T-helper 17 cell (primary cell): Measurements from ENCODE around the gene PPM1F. TPM values are rescaled to one million over a fixed set of nuclear protein-coding genes. Genes with fewer than 3 reads are reported as not detected.
A peak's percentile ranks its signal among the peaks of the same experiment; 100 is the strongest.

Experiments
- ATAC-seq: fragments of 150-1000 bp; cut with Tn5 transposase; 2 replicates; pipeline ENCODE4 v1.10.0; 2021; ENCODE audit warnings: mild to moderate bottlenecking, moderate library complexity
- DNase-seq, 3 donors: peaks; one replicate each; pipeline versions ENCODE4 v3.0.0 to v3.0.0-alpha.2; 2020 to 2021
- H3K9me3 ChIP-seq: one replicate; pipeline ENCODE4 v1.7.0; 2013; ENCODE audit warnings: low read length, mild to moderate bottlenecking; ENCODE audit not compliant: control insufficient read depth, poor library complexity, severe bottlenecking
- H3K27ac Mint-ChIP-seq: one replicate; pipeline ENCODE4 v1.8.0; 2022; ENCODE audit warnings: mild to moderate bottlenecking, moderate library complexity, mixed read lengths
- H3K27me3 Mint-ChIP-seq: one replicate; pipeline ENCODE4 v1.8.0; 2022; ENCODE audit warnings: mixed read lengths
- H3K36me3 Mint-ChIP-seq: one replicate; pipeline ENCODE4 v1.8.0; 2022; ENCODE audit warnings: low read depth, mixed read lengths
- H3K4me1 Mint-ChIP-seq: one replicate; pipeline ENCODE4 v1.8.0; 2022; ENCODE audit warnings: mild to moderate bottlenecking, mixed read lengths
- H3K4me3 Mint-ChIP-seq: one replicate; pipeline ENCODE4 v1.8.0; 2022; ENCODE audit warnings: mild to moderate bottlenecking, moderate library complexity, mixed read lengths
- total RNA-seq, 4 donors: library from RNA in 2 of 4; stranded (reverse) in 2 of 4; gene quantifications; one replicate each; pipeline ENCODE4 v1.2.3 and lab custom pipeline; 2022 to 2026

PPM1F gene, protein sequence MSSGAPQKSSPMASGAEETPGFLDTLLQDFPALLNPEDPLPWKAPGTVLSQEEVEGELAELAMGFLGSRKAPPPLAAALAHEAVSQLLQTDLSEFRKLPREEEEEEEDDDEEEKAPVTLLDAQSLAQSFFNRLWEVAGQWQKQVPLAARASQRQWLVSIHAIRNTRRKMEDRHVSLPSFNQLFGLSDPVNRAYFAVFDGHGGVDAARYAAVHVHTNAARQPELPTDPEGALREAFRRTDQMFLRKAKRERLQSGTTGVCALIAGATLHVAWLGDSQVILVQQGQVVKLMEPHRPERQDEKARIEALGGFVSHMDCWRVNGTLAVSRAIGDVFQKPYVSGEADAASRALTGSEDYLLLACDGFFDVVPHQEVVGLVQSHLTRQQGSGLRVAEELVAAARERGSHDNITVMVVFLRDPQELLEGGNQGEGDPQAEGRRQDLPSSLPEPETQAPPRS
- total RNA-seq (10 to 100 TPM; 15.8 to 16.2 TPM), total RNA-seq (lab: John Stamatoyannopoulos, UW) (33.4 to 44.6 reads per million in 2 donors)

- H3K9me3 ChIP-seq = no peaks in the 10 kb centered on the region
- H3K27ac Mint-ChIP-seq = peak within 1 kb of the TSS; percentile 62
- no peaks in the 10 kb centered on the region for H3K36me3 Mint-ChIP-seq
- peak within 1 kb of the TSS; percentile 85 for H3K4me3 Mint-ChIP-seq
- no peaks in the 10 kb centered on the region for H3K27me3 Mint-ChIP-seq
- peak; percentile 95 for ATAC-seq
- peaks cover 13% of the 10 kb centered on the region for H3K4me1 Mint-ChIP-seq
- DNase-seq = peak; percentile 90 to 97 (median 97)
Measured at GRCh38 chr22:21952586-21953571, at the start of gene PPM1F. PPM1F (minus strand) TSS chr22:21952848; CDS start chr22:21946048, 6,800 bp downstream.

DNA sequence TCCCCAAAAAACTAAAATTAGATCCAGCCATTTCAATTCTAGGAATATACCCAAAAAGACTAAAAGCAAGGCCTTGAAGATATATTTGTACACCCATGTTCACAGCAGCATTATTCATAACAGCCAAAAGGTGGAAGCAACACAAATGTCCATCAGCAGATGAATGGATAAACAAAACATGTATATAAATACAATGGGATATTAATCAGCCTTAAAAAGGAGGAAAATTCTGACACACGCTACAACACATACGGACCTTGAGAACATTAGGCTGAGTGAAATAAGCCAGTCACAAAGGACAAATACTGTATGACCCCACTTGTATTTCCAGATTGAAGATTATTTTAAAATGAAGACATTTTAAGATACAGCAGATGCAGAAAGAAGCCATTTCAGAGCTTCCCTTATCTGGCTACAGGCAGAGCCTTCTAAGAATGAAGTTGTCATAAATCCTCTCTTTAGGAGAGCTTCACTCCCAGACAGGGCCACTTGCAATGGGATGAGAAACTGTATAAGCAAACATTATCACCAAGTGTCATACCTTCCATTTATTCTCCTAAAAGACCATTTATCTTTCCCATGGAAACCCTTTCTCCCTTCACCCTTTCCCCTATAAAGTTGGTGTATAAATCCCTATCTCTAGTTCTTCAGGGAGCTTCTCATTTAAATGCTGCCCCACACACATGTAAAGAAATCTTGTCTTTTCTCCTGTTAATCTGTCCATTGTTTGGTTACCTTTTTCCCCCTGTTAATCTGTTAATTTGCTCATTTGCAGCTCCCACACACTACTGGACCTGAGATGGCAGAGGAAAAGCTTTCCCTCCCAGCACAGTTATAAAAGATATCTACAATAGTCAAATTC lies 49.2 kb upstream of the PPM1F start:
- ATAC-seq = no peak
- Mint-ChIP-seq H3K4me1 (no peaks in the 10 kb centered on the region), H3K27me3 (peaks cover 28% of the 10 kb centered on the region), H3K27ac (no peak overlapping the region), H3K36me3 (no peaks in the 10 kb centered on the region), H3K4me3 (no peak overlapping the region)
- no peak for DNase-seq
- H3K9me3 ChIP-seq = no peaks in the 10 kb centered on the region

- Mint-ChIP-seq H3K36me3 (peaks cover 6% of the 10 kb centered on the region), H3K27ac (no peak overlapping the region), H3K27me3 (peaks cover 39% of the 10 kb centered on the region), H3K4me3 (no peak overlapping the region), H3K4me1 (peaks cover 3% of the 10 kb centered on the region)
- ATAC-seq (no peak), DNase-seq (no peak)
- no peaks in the 10 kb centered on the region for H3K9me3 ChIP-seq
Measured at GRCh38 chr22:21998595-21999247, 46.1 kb upstream of the PPM1F start.

- Mint-ChIP-seq H3K4me3 (no peak overlapping the region), H3K27ac (no peak overlapping the region), H3K36me3 (peaks cover 6% of the 10 kb centered on the region), H3K4me1 (peaks cover 3% of the 10 kb centered on the region), H3K27me3 (peaks cover 29% of the 10 kb centered on the region)
- ATAC-seq = no peak
- no peak for DNase-seq
- H3K9me3 ChIP-seq = no peaks in the 10 kb centered on the region
Measured at GRCh38 chr22:21996175-21996720, 43.6 kb upstream of the PPM1F start.

- ATAC-seq (no peak), DNase-seq (no peak)
- H3K9me3 ChIP-seq = no peaks in the 10 kb centered on the region
- peaks cover 3% of the 10 kb centered on the region for H3K4me1 Mint-ChIP-seq
- H3K27me3 Mint-ChIP-seq = peaks cover 25% of the 10 kb centered on the region
- H3K36me3 Mint-ChIP-seq = peaks cover 6% of the 10 kb centered on the region
- H3K27ac Mint-ChIP-seq = no peak overlapping the region
- no peak overlapping the region for H3K4me3 Mint-ChIP-seq
Measured at GRCh38 chr22:21995660-21996059, 43.0 kb upstream of the PPM1F start.

DNA sequence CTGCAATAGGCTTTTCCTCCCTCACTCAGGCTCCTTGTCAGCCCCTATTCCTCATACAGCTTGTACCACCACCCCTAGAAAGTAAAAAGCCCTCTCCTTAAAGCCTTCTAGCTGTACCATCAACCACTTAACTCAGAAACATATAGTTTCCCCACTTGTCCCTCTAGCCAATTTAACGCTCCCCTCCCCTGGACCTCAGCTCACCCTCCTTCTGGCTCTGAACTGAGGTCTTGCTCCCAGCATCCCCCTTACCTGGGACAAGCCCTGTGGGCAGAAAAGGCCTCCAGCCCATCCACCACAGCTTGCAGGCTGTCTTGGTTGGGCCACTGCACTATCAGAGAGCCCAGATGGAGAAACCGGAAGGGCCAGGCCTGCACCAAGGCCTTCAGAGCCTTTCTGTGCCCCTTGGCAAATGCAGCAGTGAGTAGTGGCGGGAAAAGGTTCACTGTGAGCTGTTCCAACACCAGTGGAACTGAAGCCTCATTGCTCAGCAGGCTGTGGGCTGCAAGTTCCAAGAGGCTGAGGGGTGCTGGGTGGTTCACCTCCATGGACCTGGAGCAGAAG lies 42.3 kb upstream of the PPM1F start:
- Mint-ChIP-seq H3K27me3 (peaks cover 26% of the 10 kb centered on the region), H3K4me3 (no peak overlapping the region), H3K4me1 (peaks cover 3% of the 10 kb centered on the region), H3K27ac (no peak overlapping the region), H3K36me3 (peaks cover 6% of the 10 kb centered on the region)
- H3K9me3 ChIP-seq = no peaks in the 10 kb centered on the region
- ATAC-seq (no peak), DNase-seq (no peak)

GRCh38 chr22:21992593-21993237 lies 40.1 kb upstream of the PPM1F start:
- no peaks in the 10 kb centered on the region for H3K9me3 ChIP-seq
- H3K27me3 Mint-ChIP-seq = peaks cover 36% of the 10 kb centered on the region
- no peak overlapping the region for H3K4me3 Mint-ChIP-seq
- DNase-seq (no peak), ATAC-seq (no peak)
- H3K27ac Mint-ChIP-seq = no peak overlapping the region
- H3K4me1 Mint-ChIP-seq = peaks cover 3% of the 10 kb centered on the region
- peaks cover 6% of the 10 kb centered on the region for H3K36me3 Mint-ChIP-seq

GRCh38 chr22:21991774-21992173 lies 39.1 kb upstream of the PPM1F start:
- ATAC-seq (no peak), DNase-seq (no peak)
- no peak overlapping the region for H3K27ac Mint-ChIP-seq
- H3K9me3 ChIP-seq = no peaks in the 10 kb centered on the region
- H3K4me1 Mint-ChIP-seq = peaks cover 3% of the 10 kb centered on the region
- peaks cover 6% of the 10 kb centered on the region for H3K36me3 Mint-ChIP-seq
- no peak overlapping the region for H3K4me3 Mint-ChIP-seq
- H3K27me3 Mint-ChIP-seq = peaks cover 32% of the 10 kb centered on the region

DNA sequence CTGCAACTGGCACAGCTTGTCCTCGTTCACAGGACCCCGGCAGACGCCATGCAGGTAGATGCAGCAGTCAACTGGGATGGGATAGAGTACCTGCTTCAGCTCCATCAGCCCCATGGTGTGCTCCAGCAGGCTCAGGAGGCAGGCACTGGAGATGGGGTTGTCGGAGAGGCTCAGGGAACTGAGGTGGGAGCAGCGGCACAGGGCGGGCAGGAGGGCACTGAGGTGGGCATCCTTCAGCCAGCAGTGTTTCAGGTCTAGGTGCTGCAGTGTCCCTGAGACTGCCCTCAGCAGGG lies 38.6 kb upstream of the PPM1F start:
- H3K36me3 Mint-ChIP-seq = peaks cover 6% of the 10 kb centered on the region
- peaks cover 30% of the 10 kb centered on the region for H3K27me3 Mint-ChIP-seq
- no peaks in the 10 kb centered on the region for H3K9me3 ChIP-seq
- H3K4me1 Mint-ChIP-seq = peaks cover 3% of the 10 kb centered on the region
- no peak overlapping the region for H3K4me3 Mint-ChIP-seq
- no peak for ATAC-seq
- no peak overlapping the region for H3K27ac Mint-ChIP-seq
- DNase-seq = no peak

- ATAC-seq (no peak), DNase-seq (no peak)
- no peak overlapping the region for H3K27ac Mint-ChIP-seq
- H3K4me3 Mint-ChIP-seq = no peak overlapping the region
- peaks cover 24% of the 10 kb centered on the region for H3K27me3 Mint-ChIP-seq
- peaks cover 1% of the 10 kb centered on the region for H3K4me1 Mint-ChIP-seq
- peaks cover 1% of the 10 kb centered on the region for H3K36me3 Mint-ChIP-seq
- H3K9me3 ChIP-seq = no peaks in the 10 kb centered on the region
Measured at GRCh38 chr22:21990445-21991303, 38.0 kb upstream of the PPM1F start.

- Mint-ChIP-seq H3K36me3 (no peaks in the 10 kb centered on the region), H3K4me3 (no peak overlapping the region), H3K4me1 (no peaks in the 10 kb centered on the region), H3K27ac (no peak overlapping the region), H3K27me3 (peaks cover 21% of the 10 kb centered on the region)
- H3K9me3 ChIP-seq = no peaks in the 10 kb centered on the region
- DNase-seq = no peak
- ATAC-seq = no peak
Measured at GRCh38 chr22:21989049-21989448, 36.4 kb upstream of the PPM1F start.
